GM12878 (cell line): ENCODE data around the gene TLX2. TPM values are rescaled to one million over a fixed set of nuclear protein-coding genes. Genes with fewer than 3 reads are reported as not detected.

Experiments
- ATAC-seq: fragments of 200-7000 bp; cut with Tn5 transposase; 3 replicates; pipeline ENCODE4 v1.9.1; 2020; ENCODE audit warnings: mild to moderate bottlenecking, moderate library complexity
- BruUV-seq: library from RNA; stranded (reverse); fragments of 400-500 nt; replicated peaks from 2 replicates; lab custom pipeline; 2021; lab: Mats Ljungman, UMichigan
- CTCF ChIA-PET: fragments of 300-600 bp; sonication (Branson Sonifier 250); formaldehyde crosslinking; extraction: SDS; loops from one replicate; lab custom pipeline; 2021; ENCODE audit warnings: inconsistent platforms; lab: Yijun Ruan, JAX
- POLR2A ChIA-PET: fragments of 350-600 bp; formaldehyde crosslinking; extraction: SDS; loops from one replicate; lab custom pipeline; 2021; ENCODE audit warnings: inconsistent platforms; lab: Charles Lee
- RAD21 ChIA-PET: fragments of 300-600 bp; sonication (Branson Sonifier 250); formaldehyde crosslinking; loops from one replicate; lab custom pipeline; 2023; ENCODE audit warnings: antibody characterized with exemption; ENCODE audit not compliant: unreplicated experiment; lab: Charles Lee
- SMC1A ChIA-PET: fragments of 300-600 bp; sonication (Branson Sonifier 250); formaldehyde crosslinking; loops from one replicate; lab custom pipeline; 2023; ENCODE audit not compliant: unreplicated experiment, uncharacterized antibody; lab: Charles Lee
- DNase-seq: peaks from one replicate; pipeline ENCODE4 v3.0.0-alpha.2; 2011; ENCODE audit warnings: low read depth, low spot score
- FAIRE-seq: peaks from 3 replicates; lab custom pipeline; 2011; peaks lifted over from hg19 to GRCh38; lab: Jason Lieb, UNC
- H2AFZ ChIP-seq: 2 replicates; pipeline ENCODE4 v1.6.0; 2011; ENCODE audit warnings: low read depth, low read length, control low read depth; ENCODE audit not compliant: control insufficient read depth
- H3K27ac ChIP-seq: 2 replicates; pipeline ENCODE4 v1.5.1; 2011; ENCODE audit warnings: control low read depth; ENCODE audit not compliant: control insufficient read depth, insufficient read depth
- H3K27me3 ChIP-seq, 2 experiments: replicated peaks in 1 of 2; 2 replicates each; pipeline versions ENCODE4 v1.6.0 to v1.6.1; 2011; ENCODE audit warnings: low read length in 1 of 2; ENCODE audit not compliant: control insufficient read depth in 2 of 2, insufficient read depth in 2 of 2
- H3K36me3 ChIP-seq, 2 experiments: 2 replicates each; pipeline ENCODE4 v1.5.1; 2011; ENCODE audit warnings: low read length in 1 of 2; ENCODE audit not compliant: control insufficient read depth in 2 of 2, insufficient read depth in 2 of 2
- H3K4me1 ChIP-seq: 2 replicates; pipeline ENCODE4 v1.6.1; 2011; ENCODE audit warnings: mild to moderate bottlenecking, low read length, moderate library complexity, mixed read lengths; ENCODE audit not compliant: control insufficient read depth, insufficient read depth
- H3K4me2 ChIP-seq: 2 replicates; pipeline ENCODE4 v1.6.0; 2011; ENCODE audit warnings: control low read depth; ENCODE audit not compliant: control insufficient read depth, insufficient read depth
- H3K4me3 ChIP-seq: fragments of 200-600 bp; sonication (generic); 2 replicates; pipeline ENCODE4 v1.5.1; 2016
- H3K79me2 ChIP-seq: 2 replicates; pipeline ENCODE4 v1.6.0; 2011; ENCODE audit warnings: low read length; ENCODE audit not compliant: control insufficient read depth, insufficient read depth
- H3K9ac ChIP-seq: 2 replicates; pipeline ENCODE4 v1.8.0; 2011; ENCODE audit warnings: low read length, control low read depth, mixed read lengths; ENCODE audit not compliant: control insufficient read depth, insufficient read depth
- H3K9me3 ChIP-seq: replicated peaks from 3 replicates; pipeline ENCODE4 v1.5.1; 2011; ENCODE audit warnings: mild to moderate bottlenecking, low read length; ENCODE audit not compliant: control insufficient read depth, insufficient read depth
- H4K20me1 ChIP-seq: 2 replicates; pipeline ENCODE4 v1.6.0; 2011; ENCODE audit not compliant: control insufficient read depth, insufficient read depth
- CREB1 ChIP-seq: IDR thresholded peaks from 2 replicates; pipeline ENCODE4 v1.6.1; 2012; ENCODE audit warnings: low read depth, mild to moderate bottlenecking, inconsistent platforms
- HDGF ChIP-seq: fragments of 450-650 bp; IDR thresholded peaks from 2 replicates; pipeline ENCODE4 v1.6.1; 2016; ENCODE audit warnings: antibody characterized with exemption
- IKZF2 ChIP-seq, 2 experiments: fragments of 450-650 bp; IDR thresholded peaks; 2 replicates each; pipeline ENCODE4 v1.6.1; 2017; ENCODE audit warnings: mild to moderate bottlenecking in 2 of 2, moderate library complexity in 2 of 2
- PML ChIP-seq: IDR thresholded peaks from 2 replicates; pipeline ENCODE4 v1.6.1; 2012; ENCODE audit warnings: low read length, inconsistent platforms
- RB1 ChIP-seq: fragments of 450-650 bp; formaldehyde crosslinking; IDR thresholded peaks from 2 replicates; pipeline ENCODE4 v1.6.1; 2017; ENCODE audit warnings: mild to moderate bottlenecking, borderline replicate concordance
- RCOR1 ChIP-seq: conservative IDR thresholded peaks from 2 replicates; pipeline ENCODE4 v1.6.1; 2012; ENCODE audit warnings: low read depth, low read length, improper control_type of control experiment
- SIX5 ChIP-seq: IDR thresholded peaks from 2 replicates; pipeline ENCODE4 v1.6.1; 2011; ENCODE audit warnings: mild to moderate bottlenecking, low read depth, low read length, moderate library complexity; ENCODE audit not compliant: severe bottlenecking
- SPI1 ChIP-seq: IDR thresholded peaks from 2 replicates; pipeline ENCODE4 v1.6.1; 2011; ENCODE audit warnings: low read depth, mild to moderate bottlenecking, low read length, moderate library complexity, borderline replicate concordance; ENCODE audit not compliant: insufficient read depth
- SUPT20H ChIP-seq: IDR thresholded peaks from 2 replicates; pipeline ENCODE4 v1.6.1; 2011; ENCODE audit warnings: low read depth, mild to moderate bottlenecking, low read length, moderate library complexity, borderline replicate concordance; ENCODE audit not compliant: control insufficient read depth
- WGBS: methylation state at CpG from one replicate; pipeline ENCODE4 v1.1.6; 2016; ENCODE audit warnings: low lambda C conversion rate; ENCODE audit not compliant: insufficient replicate concordance, insufficient coverage; ENCODE audit errors: missing lambda C conversion rate; 5-methylcytosine and 5-hydroxymethylcytosine counted together
- in situ Hi-C: fragments of 300-500 bp; cut with MboI; formaldehyde crosslinking; loops from 9 replicates; pipeline ENCODE4 v1.14.3; 2018; ENCODE audit warnings: mixed read lengths
- intact Hi-C: fragments of 100-400 bp; cut with micrococcal nuclease; formaldehyde crosslinking; loops from one replicate; pipeline ENCODE4 v1.14.2; 2022; ENCODE audit not compliant: unreplicated experiment
- polyA plus RNA-seq, 11 experiments: library from polyadenylated mRNA; depleted of rRNA in 4 of 11; unstranded in 6 of 11; stranded (reverse) in 5 of 11; fragments of >200 nt; fragmentation: Nextera tagmentation in 4 of 11; fragmentation: Illumina TruSeq in 1 of 11; extraction: Ambion mirVana in 4 of 11; extraction: Trizol in 1 of 11; gene quantifications; 1 replicate in 1 of 11; 2 replicates in 10 of 11; pipeline versions ENCODE4 v1.2.1 to v1.2.3, GENCODE V29; 2011 to 2016; ENCODE audit warnings: inconsistent platforms in 2 of 11, missing spikeins in 2 of 11, low read depth in 1 of 11
- total RNA-seq, 4 experiments: library from RNA; depleted of rRNA in 3 of 4; stranded (reverse); fragments of >200 nt in 3 of 4; fragmentation: Illumina TruSeq in 1 of 4; extraction: Trizol in 1 of 4; gene quantifications; 2 replicates each; pipeline versions ENCODE4 v1.2.1 to v1.2.3, GENCODE V29; 2013 to 2021
- TF ChIP-seq, protein P1 (sequence below): fragments of 450-650 bp; IDR thresholded peaks from 2 replicates; pipeline ENCODE4 v1.6.1; 2017; ENCODE audit warnings: mild to moderate bottlenecking
- TF ChIP-seq, protein P2 (sequence below): fragments of 450-650 bp; conservative IDR thresholded peaks from 2 replicates; pipeline ENCODE4 v1.6.1; 2017; ENCODE audit warnings: mild to moderate bottlenecking, moderate library complexity
- TF ChIP-seq, protein P3 (sequence below): IDR thresholded peaks from 2 replicates; pipeline ENCODE4 v1.6.1; 2012; ENCODE audit warnings: low read depth, low read length, improper control_type of control experiment

TLX2 gene
- total and polyA plus RNA-seq, 10 of the 15 experiments (the other 5 are each of a cell fraction or from before 2014, with no cell fraction given): 0.06 to 5.5 (median 3.6) TPM; not detected in 1

DNA sequence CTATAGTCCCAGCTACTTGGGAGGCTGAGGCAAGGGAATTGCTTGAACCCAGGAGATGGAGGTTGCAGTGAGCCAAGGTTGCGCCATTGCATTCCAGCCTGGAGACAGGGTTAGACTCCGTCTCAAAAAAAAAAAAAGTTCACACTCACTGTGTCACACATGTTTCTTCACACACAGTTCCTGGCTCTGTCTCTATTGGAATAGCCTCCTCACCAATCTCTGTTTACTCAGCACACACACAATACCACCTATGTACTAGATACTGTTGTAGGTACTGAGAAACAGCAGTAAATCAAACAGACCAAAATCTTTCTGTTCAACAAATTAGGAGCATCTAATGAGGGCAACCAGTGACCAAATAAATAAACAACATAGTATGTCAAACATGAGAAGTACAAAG lies 28.1 kb upstream of the TLX2 start (continued):
- no peak for TF ChIP-seq SPI1
- TF ChIP-seq, protein P1, sequence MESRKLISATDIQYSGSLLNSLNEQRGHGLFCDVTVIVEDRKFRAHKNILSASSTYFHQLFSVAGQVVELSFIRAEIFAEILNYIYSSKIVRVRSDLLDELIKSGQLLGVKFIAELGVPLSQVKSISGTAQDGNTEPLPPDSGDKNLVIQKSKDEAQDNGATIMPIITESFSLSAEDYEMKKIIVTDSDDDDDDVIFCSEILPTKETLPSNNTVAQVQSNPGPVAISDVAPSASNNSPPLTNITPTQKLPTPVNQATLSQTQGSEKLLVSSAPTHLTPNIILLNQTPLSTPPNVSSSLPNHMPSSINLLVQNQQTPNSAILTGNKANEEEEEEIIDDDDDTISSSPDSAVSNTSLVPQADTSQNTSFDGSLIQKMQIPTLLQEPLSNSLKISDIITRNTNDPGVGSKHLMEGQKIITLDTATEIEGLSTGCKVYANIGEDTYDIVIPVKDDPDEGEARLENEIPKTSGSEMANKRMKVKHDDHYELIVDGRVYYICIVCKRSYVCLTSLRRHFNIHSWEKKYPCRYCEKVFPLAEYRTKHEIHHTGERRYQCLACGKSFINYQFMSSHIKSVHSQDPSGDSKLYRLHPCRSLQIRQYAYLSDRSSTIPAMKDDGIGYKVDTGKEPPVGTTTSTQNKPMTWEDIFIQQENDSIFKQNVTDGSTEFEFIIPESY: no peak
- TF ChIP-seq SIX5: no peak
- no peak for TF ChIP-seq SUPT20H
- TF ChIP-seq, all 136 proteins: peak for 0

DNA sequence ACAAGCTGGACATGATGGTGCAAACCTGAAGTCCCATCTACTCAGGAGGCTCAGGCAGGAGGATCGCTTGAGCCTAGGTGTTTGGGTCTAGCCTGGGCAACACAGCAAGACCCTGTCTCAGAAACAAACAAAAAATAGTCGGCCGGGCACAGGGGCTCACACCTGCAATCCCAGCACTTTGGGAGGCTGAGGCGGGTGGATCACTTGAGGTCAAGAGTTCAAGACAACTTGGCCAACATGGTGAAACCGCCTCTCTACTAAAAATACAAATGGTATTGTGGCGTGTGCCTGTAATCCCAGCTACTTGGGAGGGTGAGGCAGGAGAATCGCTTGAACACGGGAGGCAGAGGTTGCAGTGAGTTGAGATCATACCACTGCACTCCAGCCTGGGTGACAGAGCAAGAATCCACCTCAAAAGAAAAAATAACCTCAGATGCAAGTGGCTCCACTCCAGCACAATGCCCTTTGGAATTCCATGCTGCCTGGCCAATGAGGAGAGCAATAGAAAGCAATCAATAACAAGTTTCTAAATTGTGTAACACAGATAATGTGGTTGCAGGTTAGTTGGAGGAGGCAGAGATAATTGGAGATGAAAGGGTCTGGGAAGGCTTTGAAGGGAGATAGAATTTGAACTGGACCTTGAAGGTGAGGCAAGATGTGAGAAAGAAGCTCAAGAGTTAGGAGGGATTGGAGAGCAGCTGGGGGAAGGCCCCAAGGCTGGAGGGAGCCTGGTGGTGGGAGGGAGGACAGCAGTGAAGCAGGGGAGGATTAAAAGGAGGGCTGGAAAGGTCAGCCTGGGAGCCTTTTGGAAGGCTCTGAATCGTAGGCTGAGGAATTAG lies 25.4 kb upstream of the TLX2 start:
- no peak for FAIRE-seq
- H3K36me3 ChIP-seq: peaks cover 12 to 13% of the 10 kb centered on the region in 2 experiments
- 100% methylated on average over 9 of the region's 9 CpGs for WGBS
- ChIA-PET CTCF (interaction anchor here (0.8 to 19.4 kb wide), 4 partner anchors 14 to 99 kb away, joined by 3 to 280 read pairs (median 4); no protein-coding TSS in a partner anchor), POLR2A (interaction anchor here (0.5 to 1.0 kb wide), 2 partner anchors 22 to 58 kb away, joined by 3 read pairs; no protein-coding TSS in a partner anchor)
- no peak overlapping the region for H2AFZ ChIP-seq
- no peak for DNase-seq
- ATAC-seq: no peak
- H3K9me3 ChIP-seq: no peaks in the 10 kb centered on the region
- no peaks in the 10 kb centered on the region; the same call in none of the 2 replicates for H3K79me2 ChIP-seq
- TF ChIP-seq, protein P2, sequence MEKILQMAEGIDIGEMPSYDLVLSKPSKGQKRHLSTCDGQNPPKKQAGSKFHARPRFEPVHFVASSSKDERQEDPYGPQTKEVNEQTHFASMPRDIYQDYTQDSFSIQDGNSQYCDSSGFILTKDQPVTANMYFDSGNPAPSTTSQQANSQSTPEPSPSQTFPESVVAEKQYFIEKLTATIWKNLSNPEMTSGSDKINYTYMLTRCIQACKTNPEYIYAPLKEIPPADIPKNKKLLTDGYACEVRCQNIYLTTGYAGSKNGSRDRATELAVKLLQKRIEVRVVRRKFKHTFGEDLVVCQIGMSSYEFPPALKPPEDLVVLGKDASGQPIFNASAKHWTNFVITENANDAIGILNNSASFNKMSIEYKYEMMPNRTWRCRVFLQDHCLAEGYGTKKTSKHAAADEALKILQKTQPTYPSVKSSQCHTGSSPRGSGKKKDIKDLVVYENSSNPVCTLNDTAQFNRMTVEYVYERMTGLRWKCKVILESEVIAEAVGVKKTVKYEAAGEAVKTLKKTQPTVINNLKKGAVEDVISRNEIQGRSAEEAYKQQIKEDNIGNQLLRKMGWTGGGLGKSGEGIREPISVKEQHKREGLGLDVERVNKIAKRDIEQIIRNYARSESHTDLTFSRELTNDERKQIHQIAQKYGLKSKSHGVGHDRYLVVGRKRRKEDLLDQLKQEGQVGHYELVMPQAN: no peak
- TF ChIP-seq, protein P3, sequence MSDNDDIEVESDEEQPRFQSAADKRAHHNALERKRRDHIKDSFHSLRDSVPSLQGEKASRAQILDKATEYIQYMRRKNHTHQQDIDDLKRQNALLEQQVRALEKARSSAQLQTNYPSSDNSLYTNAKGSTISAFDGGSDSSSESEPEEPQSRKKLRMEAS: no peak
- TF ChIP-seq SIX5 (no peak), CREB1 (no peak), IKZF2 (IDR thresholded peaks at IDR 0.05) (no peak), RCOR1 (no peak), RB1 (no peak), HDGF (no peak), PML (no peak)
- TF ChIP-seq, all 136 proteins: peak for 0
- intact Hi-C loops (no loop called here), in situ Hi-C loops (loop anchor here (10.0 kb wide), 1 partner anchor 96 kb away; no protein-coding TSS in a partner anchor)
- H4K20me1 ChIP-seq: no peaks in the 10 kb centered on the region
- H3K4me1 ChIP-seq: no peaks in the 10 kb centered on the region
- H3K4me2 ChIP-seq: no peak overlapping the region
- no peak overlapping the region for H3K27ac ChIP-seq
- no peak overlapping the region for H3K9ac ChIP-seq
- no peak overlapping the region for H3K4me3 ChIP-seq
- no TSS peak for BruUV-seq
- ChIA-PET SMC1A (interaction anchor here (1.0 to 1.9 kb wide), 3 partner anchors 14 to 98 kb away, joined by 4 to 5 read pairs (median 4); partner anchors contain the start of genes AUP1 and HTRA2), RAD21 (interaction anchor here (0.6 to 1.0 kb wide), 2 partner anchors 22 to 100 kb away, joined by 3 read pairs; no protein-coding TSS in a partner anchor)
- H3K27me3 ChIP-seq: no peaks in the 10 kb centered on the region
